ENCODE measurements around the gene ZNF331.
"Not testable (repeated sequence)": the region's sequence is repeated elsewhere in the genome, so short reads cannot be mapped to it uniquely, and the experiment has no call there.

The ZNF331 gene

GRCh38 chr19:53537521-53538377 is at the start of gene ZNF331:
TSS of gene ZNF331 (plus strand) at chr19:53538145. CDS start at chr19:53569377, 31,232 bp downstream.
- peak; percentile 93 for DNase-seq

DNA sequence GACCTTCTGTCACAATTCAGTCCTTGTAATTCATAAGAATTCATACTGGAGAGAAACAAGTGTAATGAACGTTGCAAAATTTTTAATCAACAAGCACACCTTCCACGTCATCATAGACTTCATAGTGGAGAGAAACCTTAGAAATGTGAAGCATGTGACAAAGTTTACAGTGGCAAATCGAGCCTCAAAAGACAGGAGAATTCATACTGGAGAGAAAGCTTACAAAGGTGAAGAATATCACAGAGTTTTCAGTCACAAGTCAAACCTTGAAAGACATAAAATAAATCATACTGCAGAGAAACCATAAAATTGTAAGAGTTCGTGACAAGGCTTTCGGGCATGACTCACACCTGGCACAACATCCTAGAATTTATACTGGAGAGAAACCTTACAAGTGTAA is 45.8 kb upstream of the ZNF331 start:
- no peak for DNase-seq

GRCh38 chr19:53497311-53498023 is 40.5 kb upstream of the ZNF331 start:
- not testable (repeated sequence) for DNase-seq

GRCh38 chr19:53498024-53498395 is 39.9 kb upstream of the ZNF331 start:
- not testable (repeated sequence) for DNase-seq

GRCh38 chr19:53503151-53503550 is 34.8 kb upstream of the ZNF331 start:
- DNase-seq = not testable (repeated sequence)

DNA sequence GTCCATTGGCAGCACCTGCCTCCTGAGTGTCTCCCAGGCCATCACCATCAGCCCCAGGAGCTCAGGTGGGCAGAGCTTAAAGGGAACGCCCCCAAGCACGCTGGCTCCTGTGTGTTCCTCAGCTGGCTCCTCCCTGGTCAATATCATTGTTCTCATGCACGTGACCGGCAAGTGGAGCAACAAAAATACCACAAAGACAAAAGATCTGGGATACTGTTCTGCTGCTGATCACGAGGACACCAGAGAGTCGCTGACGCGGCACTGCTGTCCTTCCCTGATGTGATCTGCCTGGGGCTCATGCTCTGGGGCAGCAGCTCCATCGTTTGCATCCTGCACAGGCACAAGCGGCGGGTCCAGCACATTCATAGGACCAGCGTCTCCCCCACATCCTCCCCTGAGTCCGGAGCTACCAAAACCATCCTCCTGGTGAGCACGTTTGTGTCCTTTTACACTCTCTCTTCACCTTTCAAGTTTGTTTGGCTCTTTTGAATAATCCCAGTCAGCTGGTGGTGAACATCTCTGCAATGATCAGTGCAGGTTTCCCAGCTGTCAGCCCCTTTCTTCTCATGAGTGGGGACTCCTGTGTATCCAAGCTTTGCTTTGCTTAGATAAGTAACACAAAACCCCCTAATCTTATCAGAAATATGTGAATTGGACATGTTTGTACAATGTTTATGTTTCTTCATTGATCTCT is 34.1 kb upstream of the ZNF331 start:
- DNase-seq = not testable (repeated sequence)

DNA sequence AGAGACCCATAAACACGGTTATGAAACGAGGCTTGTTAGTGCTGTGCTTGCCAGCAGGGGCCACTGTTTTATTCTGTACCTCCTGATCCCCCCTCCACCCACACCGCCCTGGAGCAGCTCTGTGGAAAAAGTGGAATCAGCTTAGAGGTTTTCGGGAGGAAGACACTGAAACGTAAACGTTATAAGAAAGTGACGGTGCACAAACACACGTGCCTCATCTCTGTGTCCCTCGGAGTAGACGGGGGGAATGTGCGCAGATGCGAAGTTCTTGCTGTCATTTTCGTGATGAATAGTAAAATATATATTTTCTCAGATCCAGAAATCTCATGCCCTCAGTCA is 33.6 kb upstream of the ZNF331 start:
- DNase-seq = not testable (repeated sequence)

GRCh38 chr19:53504885-53505284 is 33.1 kb upstream of the ZNF331 start:
- DNase-seq = no peak

GRCh38 chr19:53506728-53507127 is 31.2 kb upstream of the ZNF331 start:
- DNase-seq = no peak

- DNase-seq = no peak
These were observed 30.2 kb upstream of the ZNF331 start for GRCh38 chr19:53507523-53508442.

- DNase-seq = no peak
These were observed 28.5 kb upstream of the ZNF331 start for GRCh38 chr19:53509443-53509842.

GRCh38 chr19:53509845-53510244 is 28.1 kb upstream of the ZNF331 start:
- DNase-seq = no peak

DNA sequence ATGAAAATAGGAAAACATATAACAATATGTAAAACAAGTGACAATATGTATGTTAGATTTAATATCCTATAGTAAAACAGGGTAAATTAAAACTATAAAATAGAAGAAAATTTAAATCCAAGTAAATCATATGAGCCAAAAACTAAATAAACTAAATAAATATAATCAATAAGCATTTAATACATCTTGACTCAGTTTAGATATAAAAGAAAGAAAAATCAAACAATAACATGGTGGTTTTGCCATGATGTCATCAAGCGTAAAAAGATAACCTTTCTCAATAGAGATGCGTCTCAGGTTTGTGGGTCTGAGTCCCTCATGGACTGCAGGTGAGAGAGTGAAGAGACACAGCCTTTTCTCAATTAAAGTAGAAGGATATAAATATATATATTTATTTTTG is 26.6 kb upstream of the ZNF331 start:
- no peak for DNase-seq

DNA sequence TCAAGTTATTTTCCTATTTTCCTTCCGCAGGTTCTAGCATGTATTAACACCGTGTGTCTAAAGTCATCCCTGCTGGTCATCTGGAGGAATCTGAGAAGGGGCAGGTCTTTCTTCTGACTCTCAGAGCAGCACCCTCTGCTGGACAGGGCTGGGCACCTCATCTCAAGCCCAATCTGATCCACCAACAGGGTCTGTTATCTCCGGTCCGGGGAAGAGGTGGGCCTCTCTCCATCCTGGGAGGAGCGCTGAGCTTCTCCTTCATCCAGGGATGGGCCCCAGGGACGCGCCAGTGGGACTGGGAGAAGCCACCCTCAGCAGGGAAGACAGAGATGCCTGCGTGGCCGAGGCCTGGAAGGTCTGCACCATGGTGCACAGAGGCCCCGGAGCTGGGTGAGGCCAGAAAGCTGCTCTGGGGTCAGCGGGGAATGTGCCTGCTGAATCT is 26.0 kb upstream of the ZNF331 start:
- DNase-seq = peak; percentile 57

DNA sequence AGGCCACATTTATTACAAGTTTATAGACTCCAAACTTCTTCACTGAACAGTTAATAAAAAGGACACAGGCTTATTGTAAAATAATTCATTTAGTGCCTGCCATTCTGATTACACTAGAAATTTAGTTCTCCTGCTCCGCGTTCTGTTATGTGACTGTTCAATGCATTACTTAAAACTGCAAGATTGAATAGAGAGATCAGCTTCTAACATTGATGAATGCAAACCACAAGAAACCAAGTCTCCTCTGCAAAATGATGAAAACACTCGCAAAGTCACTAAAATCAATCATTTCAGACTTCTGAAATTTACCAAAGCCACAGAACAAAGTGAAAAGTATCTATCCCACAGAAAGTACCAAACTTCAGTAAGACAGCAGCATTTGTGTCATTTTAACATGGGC is 22.9 kb upstream of the ZNF331 start:
- not testable (repeated sequence) for DNase-seq

DNA sequence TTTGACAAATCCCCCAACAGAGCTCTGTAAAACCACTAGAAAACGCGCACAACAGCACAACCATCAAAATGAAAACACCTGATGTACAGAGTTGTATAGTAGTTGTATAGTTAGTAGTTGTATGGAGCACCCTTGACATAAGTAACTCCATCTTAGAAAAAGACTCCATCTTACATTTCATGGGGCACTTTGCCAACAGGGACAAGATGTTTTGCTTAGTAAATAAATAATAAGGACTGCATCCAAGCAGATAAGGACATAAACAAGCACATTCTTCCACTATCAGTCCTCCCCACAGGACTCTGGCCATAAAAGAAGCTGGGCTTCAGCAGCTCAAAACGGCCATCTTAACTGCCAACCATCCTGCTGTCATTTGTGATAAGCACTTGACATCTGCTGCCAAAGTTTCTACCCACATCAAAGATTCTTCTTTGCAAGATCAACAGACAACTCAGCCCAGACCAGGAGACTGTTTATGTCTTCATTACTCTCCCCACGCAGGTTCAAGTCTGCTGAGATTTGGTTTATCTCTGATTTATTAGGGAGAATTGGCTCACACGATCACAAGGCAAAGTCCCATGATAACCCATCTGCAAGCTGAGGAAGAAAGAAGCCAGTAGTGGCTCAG is 20.7 kb upstream of the ZNF331 start:
- no peak for DNase-seq

DNA sequence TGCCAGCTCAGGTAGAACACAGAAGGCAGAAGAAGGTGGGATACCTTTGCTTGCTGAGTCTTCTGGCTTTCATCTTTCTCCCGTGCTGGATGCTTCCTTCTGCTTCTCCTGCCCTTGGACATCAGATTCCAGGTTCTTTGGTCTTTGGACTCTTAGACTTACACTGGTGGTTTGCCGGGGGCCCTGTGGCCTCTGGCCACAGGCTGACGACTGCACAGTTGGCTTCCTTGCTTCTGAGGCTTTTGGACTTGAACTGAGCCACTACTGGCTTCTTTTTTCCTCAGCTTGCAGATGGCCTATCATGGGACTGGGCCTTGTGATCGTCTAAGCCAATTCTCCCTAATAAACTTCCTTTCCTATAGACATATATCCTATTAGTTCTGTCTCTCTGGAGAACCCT is 19.8 kb upstream of the ZNF331 start:
- no peak for DNase-seq

DNA sequence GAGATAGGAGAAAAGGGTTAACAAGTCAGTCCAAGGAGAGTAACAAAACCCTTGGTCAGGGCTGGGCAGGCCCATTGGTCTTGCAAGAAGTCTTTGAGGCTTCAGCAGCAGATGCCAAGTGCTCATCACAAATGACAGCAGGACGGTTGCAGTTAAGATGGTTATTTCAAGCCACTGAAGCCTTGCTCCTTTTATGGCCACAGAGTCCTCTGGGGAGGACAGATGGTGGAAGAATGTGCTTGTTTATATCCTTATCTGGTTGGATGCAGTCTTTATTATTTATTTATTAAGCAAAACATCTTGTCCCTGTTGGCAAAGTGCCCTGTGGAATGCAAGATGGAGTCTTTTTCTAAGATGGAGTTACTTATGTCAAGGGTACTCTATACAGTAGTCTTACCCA is 19.2 kb upstream of the ZNF331 start:
- DNase-seq = no peak

GRCh38 chr19:53519446-53519845 is 18.5 kb upstream of the ZNF331 start:
- DNase-seq = no peak

GRCh38 chr19:53520163-53520546 is 17.8 kb upstream of the ZNF331 start:
- no peak for DNase-seq

DNA sequence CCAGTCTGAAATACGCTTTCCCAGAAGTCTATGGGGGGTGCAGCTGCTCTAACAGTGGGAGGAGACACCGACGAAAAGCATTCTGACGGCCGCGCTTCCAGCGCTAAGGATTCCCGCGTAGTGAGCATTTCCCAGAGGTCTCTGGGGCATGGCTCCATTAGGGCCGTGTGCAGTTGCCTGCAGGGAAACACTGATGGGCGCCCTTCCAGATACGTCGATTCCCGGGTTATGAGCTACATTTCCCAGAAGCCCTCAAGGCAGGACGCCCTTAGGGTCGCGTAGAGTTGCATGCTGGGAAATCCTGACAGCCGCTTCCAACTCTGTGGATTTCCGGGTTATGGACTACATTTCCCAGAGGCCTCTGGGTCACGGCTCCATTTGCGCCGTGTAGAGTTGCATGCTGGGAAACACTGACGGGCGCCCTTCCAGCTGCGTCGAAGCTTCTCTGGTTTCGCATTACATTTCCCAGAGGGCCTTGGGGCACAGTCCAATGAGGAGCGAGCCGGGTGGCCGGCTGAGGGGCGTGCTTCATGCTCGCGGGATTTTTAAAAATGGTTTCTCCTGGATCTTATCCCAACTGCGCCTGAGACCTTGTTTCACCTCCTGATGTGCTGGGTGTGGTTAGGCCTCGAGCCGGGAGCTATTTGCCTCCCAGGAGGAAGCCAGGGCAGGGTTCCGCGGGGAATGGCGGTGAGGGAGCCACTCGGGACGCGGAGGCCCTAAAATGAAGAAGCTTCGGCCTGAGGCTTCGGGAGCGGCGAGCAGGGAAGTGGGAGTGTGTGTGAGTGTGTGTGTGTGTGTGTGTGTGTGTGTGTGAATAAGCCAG is 17.2 kb upstream of the ZNF331 start:
- DNase-seq = peak; percentile 96

Measured in CD4-positive, alpha-beta T cell treated with Interleukin-21 for 1 hour (primary cell).